ENCODE results near the gene TLE5.
"Not testable (repeated sequence)": the region's sequence is repeated elsewhere in the genome, so short reads cannot be mapped to it uniquely, and the experiment has no call there.

TLE5 gene

DNA sequence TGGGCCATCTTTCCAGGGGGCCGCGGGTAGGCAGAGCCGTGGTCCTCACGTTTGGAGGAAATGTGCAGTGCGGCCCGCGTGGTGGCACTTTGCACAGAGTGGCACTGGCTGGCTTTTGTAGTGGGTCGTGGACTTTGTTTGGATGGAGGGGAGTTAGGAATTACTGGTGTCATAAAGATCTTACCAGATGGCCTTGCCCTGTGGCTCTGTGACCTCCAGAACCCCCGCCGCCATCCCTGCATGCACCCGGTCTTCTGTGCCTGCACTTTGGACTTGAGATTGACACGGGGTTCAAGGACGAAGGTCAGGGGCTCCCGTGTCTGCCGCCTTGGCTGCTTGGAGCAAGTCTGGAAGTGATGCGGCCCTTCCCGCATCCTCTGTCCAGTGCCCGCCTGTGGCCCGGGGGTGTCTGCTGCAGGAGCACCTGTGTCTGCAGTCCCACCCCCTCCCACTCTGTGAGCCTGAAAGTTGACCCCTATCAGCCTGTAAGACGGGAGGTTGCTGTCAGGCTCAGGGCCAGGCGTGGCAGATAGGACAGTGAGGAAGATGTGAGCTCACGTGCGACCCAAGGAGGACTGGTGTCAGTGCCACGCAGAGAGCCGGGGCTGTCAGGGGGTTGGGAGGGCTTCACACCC is 34.1 kb upstream of the TLE5 start:
- DNase-seq (ENCODE audit: low spot score): no peak

DNA sequence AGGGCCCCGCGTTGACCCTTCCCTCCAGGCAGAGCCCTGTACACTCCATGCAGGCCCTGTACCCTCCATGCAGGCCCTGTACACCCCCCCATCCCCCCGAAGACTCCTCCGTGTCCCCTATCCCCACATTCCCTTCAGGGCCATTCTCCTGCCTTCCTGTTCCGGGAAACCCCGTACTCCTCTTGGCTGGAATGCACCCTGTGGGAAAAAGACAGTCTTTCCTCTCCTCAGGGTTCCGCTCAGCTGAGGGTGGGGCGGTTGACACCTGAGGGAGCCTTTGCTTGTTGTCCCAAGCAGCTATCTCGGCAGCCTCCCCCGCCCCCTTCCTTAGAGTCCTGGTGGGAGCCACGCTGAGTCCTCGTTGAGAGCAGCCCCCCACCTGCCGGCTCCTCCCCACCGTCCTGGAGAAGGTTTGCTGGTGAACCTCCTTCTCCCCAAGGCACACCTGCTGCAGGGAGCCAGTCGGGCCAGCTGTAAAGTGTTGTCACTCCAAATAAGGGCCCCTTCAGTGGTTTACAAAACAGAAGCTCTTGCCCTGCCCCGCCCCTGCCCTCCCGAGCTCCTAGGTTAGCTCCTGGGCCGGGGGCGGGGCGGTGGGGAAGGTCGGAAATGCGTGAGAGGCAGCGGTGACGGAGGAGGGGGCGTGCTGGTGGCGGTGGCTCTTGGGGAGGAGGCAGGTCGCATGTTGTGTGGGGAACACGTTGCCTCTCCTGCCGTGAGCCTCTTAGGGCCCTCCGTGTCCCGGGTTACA is 33.3 kb upstream of the TLE5 start:
- no peak for DNase-seq (ENCODE audit: low spot score)

DNA sequence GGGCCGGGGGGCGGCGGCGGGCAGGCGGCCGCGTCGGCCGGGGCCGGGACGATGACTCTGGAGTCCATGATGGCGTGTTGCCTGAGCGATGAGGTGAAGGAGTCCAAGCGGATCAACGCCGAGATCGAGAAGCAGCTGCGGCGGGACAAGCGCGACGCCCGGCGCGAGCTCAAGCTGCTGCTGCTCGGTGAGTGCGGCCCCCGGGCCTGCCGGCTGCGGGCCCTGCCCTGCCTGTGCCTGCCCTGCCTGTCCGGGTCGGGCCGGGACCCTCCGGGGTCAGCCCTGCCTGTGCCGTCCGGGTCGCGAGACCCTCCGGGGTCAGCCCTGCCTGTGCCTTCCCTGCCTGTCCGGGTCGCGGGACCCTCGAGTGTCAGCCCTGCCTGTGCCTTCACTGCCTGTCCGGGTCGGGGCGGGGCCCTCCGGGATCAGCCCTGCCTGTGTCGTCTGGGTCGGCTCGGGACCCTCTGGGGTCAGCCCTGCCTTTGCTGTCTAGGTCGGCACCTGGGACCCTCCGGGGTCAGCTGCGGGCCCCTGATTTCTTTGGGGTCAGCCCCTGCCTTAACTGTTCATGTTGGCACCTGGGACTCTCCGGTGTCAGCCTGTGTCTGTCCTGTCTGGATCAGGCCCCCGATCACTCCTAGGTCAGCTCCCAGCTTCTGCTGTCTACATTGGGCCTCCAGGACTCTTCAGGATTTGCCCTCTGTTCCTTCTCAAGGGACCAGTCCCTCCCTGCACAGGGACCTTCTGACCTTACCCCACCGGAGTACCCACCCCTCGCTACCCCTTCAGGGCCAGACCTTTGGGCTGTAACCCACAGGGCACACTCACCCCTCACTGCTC is 32.5 kb upstream of the TLE5 start:
- peak; percentile 70 for DNase-seq (ENCODE audit: low spot score)

DNA sequence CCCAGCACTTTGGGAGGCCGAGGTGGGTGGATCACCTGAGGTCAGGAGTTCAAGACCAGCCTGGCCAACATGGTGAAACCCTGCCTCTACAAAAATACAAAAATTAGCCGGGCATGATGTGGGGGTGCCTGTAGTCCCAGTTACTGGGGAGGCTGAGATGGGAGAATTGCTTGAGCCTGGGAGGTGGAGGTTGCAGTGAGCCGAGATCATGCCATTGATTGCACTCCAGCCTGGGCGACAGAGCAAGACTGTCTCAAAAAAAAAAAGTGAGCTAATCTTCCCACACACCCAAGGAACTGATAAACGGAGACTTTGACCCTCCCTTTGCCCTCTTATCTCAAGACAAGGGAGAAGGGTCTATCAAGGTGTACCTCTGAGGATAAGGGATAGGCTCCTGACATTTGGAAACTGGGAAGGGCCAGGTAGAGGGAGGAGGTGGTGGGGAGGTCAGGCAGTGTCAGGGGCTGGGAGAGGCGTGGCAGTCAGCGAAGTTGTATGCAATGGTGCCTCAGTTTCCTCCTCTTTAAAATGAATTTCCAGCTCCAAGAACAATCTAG is 27.1 kb upstream of the TLE5 start:
- not testable (repeated sequence) for DNase-seq (ENCODE audit: low spot score)

DNA sequence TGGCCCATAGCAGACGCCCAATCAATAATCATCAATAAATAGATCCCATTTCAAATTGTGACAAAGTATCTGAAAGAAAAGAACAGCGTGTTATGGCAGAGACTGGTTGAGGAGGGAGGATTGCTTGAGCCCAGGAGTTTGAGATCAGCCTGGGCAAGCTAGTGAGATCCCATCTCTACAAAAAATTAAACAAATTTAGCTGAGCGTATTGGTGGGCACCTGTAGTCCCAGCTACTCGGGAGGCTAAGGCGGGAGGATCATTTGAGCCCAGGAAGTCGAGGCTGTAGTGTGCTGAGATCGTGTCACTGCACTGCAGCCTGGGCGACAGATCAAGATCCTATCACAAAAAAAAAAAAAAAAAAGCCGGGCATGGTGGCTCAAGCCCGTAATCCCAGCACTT is 25.5 kb upstream of the TLE5 start:
- DNase-seq (ENCODE audit: low spot score): no peak

DNA sequence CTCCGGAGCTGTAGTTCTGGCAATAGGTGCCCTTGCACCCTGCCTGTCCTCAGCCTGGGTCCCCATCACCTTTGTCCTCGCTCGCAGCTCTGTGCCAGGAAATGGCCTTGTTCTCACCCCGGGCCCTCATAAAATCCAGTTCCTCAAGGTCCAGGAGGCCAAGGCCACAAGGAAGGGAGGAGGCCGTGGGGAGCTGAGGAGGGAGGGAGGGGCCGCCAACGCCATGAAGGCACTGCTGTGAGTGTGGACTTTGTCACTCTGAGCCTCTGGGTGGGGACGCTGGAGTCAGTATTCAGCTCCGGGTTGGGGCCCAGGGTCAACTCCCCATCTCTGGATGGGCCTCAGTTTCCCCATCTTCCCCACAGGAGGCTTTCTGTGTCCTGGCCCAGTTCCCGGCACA is 22.6 kb upstream of the TLE5 start:
- DNase-seq (ENCODE audit: low spot score): no peak

DNA sequence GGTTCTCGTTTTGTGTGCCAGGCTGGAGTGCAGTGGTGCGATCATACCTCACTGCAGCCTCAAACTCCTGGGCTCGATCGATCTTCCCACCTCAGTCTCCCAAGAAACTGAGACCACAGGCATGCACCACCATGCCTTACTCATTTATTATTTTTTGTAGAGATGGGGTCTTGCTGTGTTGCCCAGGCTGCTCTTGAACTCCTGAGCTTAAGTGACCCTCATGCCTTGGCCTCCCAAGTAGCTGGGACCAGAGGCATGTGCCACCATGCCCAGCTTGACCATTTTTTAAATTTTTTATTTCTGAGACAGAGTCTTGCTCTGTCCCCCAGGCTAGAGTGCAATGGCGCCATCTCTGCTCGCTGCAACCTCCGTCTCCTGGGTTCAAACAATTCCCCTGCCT is 21.7 kb upstream of the TLE5 start:
- no peak for DNase-seq (ENCODE audit: low spot score)

DNA sequence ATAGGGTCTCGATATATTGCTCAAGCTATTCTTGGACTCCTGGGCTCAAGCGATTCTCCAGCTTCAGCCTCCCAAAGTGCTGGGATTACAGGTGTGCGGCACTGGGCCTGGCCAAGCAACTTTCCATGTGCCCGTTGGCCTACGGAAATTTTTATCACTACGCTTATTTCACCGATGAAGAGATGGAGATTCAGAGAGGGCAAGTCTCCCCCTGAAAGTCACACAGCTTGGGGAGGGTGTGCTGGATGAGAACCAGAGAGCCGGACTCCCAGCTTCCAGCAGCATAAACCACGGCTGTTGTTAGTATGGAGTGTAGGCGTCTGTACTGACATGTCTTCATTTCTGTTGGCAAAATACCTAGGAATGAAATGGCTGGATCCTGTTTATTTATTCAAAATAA is 20.0 kb upstream of the TLE5 start:
- no peak for DNase-seq (ENCODE audit: low spot score)

DNA sequence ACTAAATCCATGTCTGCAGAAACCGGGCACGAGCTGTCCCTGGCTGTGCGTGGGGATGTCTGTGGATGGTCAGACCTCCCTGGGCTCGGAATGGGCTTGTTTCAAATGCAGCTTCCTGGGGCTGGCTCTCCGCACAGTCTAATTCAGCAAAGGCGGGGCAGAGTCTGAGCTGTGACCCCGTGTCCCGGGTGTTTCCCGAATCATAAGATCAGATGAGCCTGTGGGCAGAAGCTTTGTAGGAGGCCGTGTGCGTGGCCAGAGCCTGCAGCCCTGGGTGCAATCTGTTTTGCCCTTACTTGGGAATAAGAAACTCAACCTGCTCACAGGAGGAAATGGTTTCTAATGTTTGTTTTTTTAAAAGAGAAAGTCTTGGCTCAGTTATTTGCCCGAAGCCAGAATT is 18.0 kb upstream of the TLE5 start:
- no peak for DNase-seq (ENCODE audit: low spot score)

DNA sequence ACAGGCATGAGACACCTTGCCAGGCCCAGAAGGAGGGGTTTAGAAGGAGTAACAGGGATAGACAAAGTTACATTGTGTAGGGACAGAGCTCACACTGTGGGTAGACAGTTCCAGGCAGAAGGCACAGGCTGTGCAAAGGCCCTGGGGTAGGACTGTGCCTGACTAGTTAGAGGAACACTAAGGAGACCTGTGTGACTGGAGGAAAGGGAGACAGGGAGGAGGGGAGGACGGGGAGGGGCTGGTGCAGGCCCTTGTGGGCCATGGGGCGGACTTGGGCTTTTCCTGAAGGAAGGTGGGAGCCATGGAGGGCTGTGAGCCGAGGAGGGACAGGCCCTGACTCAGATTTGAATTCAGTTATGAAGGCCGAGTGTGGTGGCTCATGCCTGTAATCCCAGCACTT is 17.3 kb upstream of the TLE5 start:
- DNase-seq (ENCODE audit: low spot score): no peak

DNA sequence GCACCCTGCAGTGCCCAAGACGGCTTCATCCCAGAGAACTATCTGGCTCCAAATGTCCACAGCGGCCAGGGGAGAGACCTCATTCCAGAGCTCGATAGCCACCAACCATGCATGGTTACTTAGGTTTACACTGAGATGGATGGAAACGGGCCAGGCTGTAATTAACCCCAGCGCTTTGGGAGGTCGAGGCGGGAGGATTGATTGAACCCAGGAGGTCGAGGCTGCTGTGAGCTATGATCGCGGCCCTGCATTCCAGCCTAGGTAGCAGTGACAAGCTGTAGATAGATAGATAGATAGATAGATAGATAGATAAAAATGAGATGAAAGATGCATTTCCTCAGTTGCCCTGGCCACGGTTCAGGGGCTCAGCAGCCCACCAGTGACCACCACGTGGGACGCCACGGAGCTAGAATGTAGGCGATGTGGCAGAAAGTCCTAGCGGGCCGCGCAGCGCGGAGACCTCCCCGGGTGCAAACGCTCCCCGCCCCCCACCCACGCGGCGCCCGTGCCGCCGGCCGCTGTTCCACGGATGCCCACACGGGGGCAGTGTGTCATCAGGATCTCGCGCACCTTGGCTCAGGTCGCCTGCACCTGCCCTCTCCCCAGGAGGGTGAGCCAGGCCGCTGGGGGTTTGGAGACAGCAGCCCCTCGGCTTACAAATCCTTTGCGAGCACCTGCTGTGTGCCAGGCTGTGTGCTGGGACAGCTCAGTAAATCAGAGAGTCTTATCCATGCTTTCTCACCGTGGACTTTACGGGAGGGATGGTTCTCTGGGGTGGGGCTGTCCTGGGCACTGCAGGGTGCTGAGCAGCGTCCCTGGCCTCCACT is 13.5 kb upstream of the TLE5 start:
- DNase-seq (ENCODE audit: low spot score): peak; percentile 86

DNA sequence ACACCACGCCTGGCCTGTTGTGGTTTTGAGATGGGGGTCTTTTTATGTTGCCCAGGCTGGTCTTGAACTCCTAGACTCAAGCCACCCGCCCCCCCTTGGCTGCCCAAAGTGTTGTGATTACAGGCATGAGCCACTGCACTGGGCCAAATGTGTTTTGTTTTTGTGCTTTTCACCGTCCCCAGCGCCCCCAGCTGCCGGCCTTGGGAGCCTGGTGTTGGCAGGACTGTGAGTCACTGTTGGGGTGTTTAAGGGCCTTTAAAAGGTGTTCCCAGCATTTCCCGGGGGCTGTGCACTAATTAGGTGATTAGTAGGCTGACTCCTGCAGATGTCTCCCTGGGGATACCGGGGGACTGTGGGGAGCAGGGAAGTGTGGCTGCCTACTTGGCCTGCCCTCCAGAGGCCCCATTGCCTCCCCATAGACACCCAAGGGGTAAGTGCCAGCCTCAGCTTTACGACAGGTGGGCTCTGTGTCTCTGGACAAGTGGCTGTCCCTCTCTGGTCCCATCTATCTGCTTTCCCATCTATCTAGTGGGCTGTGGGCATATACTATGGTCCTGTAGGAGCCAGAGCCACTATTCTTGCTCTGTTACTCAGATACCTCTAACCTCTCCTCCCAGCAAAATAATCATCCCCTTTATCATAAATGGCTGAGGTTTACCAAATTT is 11.8 kb upstream of the TLE5 start:
- no peak for DNase-seq (ENCODE audit: low spot score)

DNA sequence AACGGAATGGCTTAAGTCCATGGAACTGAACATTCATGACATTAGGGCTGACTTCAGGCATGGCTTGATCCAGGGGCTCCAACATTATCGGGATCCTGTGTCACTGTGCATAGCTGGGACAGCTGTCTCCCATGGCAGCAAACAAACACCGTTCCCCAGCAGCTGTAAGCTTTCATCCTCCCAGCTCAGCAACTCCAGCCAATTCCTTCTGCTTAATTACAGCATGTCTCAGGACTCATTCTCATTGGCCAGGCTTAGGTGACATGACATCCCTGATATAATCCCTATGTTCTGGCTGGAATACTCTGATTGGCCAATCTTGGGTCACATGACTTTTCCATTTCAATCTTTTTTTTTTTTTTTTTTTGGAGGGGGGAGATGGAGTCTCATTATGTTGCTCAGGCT is 10.9 kb upstream of the TLE5 start:
- DNase-seq (ENCODE audit: low spot score): peak; percentile 84

DNA sequence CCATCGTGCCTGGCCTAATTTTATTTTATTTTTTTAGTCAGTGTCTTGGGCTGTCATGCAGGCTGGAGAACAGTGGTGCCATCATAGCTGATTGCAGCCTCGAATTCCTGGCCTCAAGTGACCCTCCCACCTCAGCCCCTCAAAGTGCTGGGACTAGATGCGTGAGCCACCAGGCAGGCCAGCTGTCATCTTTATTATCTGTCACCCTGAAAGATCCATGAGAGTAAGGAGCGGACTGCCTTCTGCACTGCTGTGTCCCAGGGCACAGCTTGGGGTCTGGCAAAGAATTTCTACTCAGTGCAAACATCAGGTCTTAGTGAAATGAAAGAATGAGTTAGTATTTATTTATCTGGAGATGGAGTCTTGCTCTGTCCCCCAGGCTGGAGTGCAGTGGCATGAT is 9.5 kb upstream of the TLE5 start:
- no peak for DNase-seq (ENCODE audit: low spot score)

DNA sequence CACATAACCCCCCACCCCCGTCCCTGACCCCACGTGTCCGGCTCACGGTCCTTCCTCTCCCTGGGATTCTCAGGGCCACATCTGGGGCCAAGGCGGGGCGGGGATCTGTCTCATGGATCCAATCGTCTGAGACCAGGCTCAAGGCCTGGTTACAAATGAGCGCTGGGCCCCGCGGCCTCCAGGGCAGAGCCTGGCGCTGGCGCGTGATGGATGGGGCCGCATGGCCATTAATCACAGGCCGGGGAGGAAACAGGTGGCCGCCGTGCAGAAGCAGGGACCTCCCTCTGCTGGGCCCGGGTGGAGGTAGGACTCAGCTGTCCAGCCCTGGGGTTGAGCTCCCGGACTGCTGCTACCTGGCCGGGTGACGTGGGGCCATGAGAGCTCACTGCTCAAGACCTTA is 5.8 kb upstream of the TLE5 start:
- DNase-seq (ENCODE audit: low spot score): no peak

DNA sequence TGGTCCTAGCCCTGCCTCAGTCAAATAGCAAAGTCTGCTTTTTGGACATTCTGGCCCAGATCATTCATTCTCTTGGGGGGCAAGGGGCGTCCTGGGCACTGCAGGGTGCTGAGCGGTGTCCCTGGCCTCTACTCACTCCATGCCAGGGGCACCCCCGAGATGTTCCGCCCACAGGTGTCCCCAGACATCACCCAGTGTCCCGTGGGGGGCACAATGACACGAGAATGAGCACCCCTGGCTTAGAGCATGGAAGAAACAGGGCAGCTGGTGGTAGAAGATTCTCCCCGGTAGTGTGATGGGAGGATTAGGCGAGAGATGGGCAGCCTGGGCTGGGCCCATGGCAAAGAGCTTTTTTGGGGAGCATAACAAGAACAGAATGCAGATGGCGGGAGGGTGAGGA is 5.3 kb upstream of the TLE5 start:
- no peak for DNase-seq (ENCODE audit: low spot score)

DNA sequence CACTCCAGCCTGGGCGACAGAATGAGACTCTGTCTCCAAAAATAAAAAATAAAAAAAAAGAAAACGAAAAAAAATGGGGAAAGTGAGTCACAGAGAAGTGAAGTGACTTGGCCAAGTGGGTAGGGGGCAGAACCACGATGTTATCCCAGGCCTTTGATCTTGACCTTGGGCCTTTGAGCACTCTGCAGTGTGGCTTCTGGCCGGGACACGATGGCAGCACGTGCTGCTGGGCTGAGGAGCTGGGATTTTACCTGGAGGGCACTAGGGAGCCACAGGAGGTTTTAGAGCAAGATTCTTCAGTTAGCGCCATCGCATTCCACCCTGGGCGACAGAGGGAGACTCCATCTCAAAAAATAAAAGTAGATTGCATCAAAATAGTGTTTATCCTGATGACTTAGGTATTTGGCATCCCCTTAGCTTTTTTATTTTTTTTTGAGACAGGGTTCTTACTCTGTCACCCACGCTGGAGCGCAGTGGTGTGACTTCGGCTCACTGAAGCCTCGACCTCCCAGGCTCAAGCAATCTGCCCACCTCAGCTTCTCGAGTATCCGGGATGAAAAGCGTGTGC is 4.3 kb upstream of the TLE5 start:
- DNase-seq (ENCODE audit: low spot score): no peak

DNA sequence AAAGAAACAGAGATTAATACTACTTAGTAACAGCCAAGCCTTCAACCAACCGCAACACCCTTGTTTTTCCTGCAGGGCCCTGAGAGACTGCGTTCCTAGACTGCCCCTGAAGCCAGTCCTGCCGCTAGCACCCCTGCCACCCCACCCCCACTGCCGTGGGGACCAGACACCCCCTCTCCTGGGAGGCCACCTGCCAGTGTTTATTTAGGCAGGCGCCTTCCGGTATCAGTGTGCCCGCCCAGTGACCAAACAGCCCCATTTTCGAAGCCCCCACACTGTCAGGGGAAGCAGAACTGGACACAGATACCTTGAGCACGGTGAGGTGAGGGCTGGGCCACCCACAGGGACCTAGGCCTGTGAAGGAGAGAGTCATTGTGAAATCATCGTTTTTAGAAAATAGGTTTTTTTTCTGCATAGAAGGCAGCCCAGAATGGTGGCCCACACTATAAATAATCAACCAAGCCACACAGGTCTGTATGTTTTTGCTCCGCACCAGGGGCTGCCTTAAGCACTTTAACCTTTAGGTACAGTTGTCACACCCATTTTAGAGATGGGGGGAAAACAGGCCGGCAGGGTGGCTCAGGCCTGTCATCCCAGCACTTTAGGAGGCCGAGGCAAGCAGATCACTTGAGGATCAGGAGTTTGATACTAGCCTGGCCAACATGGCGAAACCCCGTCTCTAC is 3.5 kb upstream of the TLE5 start:
- peak; percentile 65 for DNase-seq (ENCODE audit: low spot score)

DNA sequence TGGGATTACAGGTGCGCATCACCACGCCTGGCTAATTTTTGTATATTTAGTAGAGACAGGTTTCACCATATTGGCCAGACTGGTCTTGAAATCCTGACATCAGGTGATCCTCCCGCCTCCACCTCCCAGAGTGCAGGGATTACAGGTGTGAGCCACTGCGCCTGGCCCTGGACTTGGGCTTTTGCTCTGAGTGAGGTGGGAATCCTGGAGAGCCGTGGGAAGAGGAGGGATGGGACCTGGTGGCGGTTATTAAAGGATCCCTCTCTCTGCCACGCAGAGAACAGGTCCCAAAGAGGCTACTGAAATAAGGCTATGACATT is 1.7 kb upstream of the TLE5 start:
- no peak for DNase-seq (ENCODE audit: low spot score)

All from D341Med (cell line).